ENCODE results near the gene APOBEC3G.
"Not testable (repeated sequence)": the region's sequence is repeated elsewhere in the genome, so short reads cannot be mapped to it uniquely, and the experiment has no call there.

APOBEC3G gene

GRCh38 chr22:39077026-39077840, at the start of gene APOBEC3G:
Gene APOBEC3G, plus strand, starts transcription at chr22:39077275. Its CDS starts 87 bp downstream, at chr22:39077362.
- peak within 1 kb of the TSS; percentile 76 for H3K4me3 ChIP-seq (ENCODE audit: low read depth, low read length)

- no peak for TF ChIP-seq CTCF (IDR thresholded peaks at IDR 0.05; ENCODE audit: borderline replicate concordance, insufficient read depth, low read depth, low read length)
- no peak overlapping the region for H3K4me3 ChIP-seq (ENCODE audit: low read depth, low read length)
Observed at GRCh38 chr22:39027717-39028116, 49.4 kb upstream of the APOBEC3G start.

DNA sequence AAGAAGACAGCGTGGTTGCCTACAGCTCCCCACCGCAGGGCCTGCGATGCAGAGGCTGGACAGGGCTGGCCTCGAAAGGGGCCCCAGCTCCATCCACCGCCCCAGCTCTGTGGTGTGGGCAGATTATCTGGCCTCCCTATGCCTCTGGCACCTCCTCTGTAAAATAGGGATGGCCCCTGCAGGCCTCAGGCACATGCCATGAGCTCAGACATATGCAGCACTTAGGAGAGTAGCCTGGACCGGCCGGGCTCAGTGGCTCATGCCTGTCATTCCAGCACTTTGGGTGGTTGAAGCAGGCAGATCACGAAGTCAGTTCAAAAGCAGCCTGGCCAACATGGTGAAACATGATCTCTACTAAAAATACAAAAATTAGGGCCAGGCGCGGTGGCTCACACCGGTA, 48.8 kb upstream of the APOBEC3G start:
- TF ChIP-seq CTCF (IDR thresholded peaks at IDR 0.05; ENCODE audit: borderline replicate concordance, insufficient read depth, low read depth, low read length), result no peak
- H3K4me3 ChIP-seq (ENCODE audit: low read depth, low read length), result no peak overlapping the region

DNA sequence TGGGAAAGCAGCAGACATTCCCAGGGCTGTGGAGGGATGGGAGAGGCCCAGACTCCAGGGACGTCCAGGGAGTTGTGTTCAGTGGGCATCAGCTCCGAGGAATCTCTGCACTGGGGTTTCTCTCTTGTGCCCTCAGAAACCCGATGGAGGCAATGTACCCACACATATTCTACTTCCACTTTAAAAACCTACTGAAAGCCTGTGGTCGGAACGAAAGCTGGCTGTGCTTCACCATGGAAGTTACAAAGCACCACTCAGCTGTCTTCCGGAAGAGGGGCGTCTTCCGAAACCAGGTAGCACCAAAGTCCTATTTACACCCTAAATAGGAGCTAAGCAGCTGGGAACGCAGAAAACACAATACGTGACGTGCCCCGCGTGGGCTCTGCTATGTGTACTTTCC, 47.8 kb upstream of the APOBEC3G start:
- no peak overlapping the region for H3K4me3 ChIP-seq (ENCODE audit: low read depth, low read length)
- TF ChIP-seq CTCF (IDR thresholded peaks at IDR 0.05; ENCODE audit: borderline replicate concordance, insufficient read depth, low read depth, low read length), result no peak

DNA sequence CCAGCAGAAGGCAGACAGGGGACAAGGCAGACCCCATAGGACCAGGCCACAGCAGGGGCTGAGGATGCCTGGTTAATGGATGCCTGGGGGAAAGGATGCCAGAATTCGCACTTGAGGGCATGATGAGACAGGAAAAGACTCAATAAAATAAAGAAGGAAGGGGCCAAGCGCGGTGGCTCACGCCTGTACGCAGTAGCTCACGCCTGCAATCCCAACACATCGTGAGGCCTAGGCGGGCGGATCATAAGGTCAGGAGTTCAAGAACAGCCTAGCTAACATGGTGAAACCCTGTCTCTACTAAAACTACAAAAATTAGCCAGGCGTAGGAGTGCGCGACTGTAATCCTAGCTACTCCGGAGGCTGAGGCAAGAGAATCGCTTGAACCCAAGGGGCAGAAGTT, 46.4 kb upstream of the APOBEC3G start:
- H3K4me3 ChIP-seq (ENCODE audit: low read depth, low read length), result no peak overlapping the region
- TF ChIP-seq CTCF (IDR thresholded peaks at IDR 0.05; ENCODE audit: borderline replicate concordance, insufficient read depth, low read depth, low read length), result no peak

DNA sequence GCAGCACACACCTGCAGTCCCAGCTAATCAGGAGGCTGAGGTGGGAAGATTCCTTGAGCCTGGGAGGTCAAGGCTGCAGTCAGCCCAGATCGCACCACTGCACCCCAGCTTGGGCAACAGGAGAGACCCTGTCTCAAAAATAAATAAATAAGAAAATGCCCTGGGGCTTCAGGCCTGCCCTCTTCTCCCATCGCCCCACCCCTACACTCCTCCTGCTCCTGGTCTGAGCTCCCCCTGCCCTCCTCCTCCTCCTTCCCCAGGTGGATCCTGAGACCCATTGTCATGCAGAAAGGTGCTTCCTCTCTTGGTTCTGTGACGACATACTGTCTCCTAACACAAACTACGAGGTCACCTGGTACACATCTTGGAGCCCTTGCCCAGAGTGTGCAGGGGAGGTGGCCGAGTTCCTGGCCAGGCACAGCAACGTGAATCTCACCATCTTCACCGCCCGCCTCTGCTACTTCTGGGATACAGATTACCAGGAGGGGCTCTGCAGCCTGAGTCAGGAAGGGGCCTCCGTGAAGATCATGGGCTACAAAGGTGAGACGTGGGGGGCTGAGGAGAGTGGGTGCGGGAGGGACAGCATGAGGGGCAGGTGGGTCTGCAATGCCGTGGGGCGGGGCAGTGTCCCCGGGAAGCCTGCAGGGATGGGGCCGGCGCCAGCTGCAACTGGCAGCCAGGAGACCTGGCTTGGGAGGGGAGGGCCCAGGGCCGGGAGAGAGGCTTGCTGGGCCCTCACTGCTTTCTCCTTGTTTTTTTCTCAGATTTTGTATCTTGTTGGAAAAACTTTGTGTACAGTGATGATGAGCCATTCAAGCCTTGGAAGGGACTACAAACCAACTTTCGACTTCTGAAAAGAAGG, 45.4 kb upstream of the APOBEC3G start:
- H3K4me3 ChIP-seq (ENCODE audit: low read depth, low read length), result not testable (repeated sequence)

DNA sequence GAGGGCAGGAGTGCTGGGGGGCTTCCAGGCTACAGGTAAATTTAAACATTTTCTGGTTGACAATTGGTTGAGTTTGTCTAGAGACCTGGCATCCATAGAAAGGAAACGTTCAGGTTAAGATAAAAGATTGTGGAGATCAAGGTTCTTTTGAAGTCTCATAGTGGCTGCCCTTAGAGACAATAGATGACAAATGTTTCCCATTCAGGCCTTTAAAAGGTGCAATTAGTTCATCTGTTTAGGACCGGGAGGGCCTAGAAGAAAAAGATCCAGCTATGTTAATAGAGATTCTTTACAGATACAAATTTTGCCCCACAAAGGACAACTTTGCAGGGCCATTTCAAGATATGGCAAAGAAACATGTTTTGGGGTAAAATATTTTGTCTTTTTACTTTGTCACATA, 40.0 kb upstream of the APOBEC3G start:
- not testable (repeated sequence) for H3K4me3 ChIP-seq (ENCODE audit: low read depth, low read length)

DNA sequence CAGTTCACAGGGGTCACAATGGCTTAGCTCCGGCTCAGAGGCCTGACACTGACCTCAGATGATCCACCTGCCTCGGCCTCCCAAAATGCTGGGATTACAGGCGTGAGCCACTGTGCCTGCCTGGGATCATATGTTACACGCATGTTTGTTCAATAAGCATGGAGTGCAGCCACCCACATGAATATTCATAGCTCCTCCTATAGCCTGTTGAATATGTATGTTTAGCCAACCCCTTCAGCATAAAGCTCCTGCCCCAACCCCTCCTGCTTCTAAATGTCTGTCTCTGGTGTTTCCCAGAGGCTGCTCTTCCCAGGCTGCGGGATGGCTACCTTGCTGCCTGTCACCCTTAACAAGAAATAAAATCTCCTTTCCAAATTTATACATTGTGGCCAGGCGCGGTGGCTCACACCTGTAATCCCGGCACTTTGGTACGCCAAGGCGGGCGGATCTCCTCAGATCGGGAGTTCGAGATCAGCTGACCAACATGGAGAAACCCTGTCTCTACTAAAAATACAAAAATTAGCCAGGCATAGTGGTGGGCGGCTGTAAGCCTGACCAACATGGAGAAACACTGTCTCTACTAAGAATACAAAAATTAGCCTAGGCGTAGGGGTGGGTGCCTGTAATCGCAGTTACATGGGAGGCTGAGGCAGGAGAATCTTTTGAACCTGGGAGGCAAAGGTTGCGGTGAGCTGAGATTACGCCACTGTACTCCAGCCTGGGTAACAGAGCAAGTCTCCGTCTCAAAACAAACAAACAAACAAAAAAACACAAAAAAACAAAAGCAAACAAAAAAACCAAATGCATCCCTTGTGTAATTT, 37.6 kb upstream of the APOBEC3G start:
- TF ChIP-seq CTCF (IDR thresholded peaks at IDR 0.05; ENCODE audit: borderline replicate concordance, insufficient read depth, low read depth, low read length), result no peak
- no peak overlapping the region for H3K4me3 ChIP-seq (ENCODE audit: low read depth, low read length)

DNA sequence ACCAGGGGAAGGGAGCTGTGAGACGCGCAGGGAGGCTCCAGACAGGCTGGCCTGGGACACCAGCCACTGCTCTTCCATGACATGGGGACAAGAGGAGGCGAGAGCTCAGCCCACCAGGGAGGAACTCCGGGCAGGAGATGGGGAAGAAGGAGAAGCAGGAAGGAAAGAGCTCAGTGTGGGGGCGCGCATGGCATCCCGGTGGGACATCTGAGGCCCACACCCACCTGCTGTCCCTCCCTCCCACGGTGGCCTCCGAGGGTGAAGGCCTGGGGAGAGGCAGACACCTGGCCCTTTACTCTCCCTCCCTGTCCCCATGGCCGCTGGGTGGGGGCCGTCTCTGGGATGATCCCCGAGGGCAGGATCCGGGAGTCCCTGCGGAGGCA, 36.9 kb upstream of the APOBEC3G start:
- not testable (repeated sequence) for H3K4me3 ChIP-seq (ENCODE audit: low read depth, low read length)

GRCh38 chr22:39040538-39041296, 36.4 kb upstream of the APOBEC3G start, which contains the start of gene APOBEC3F:
Gene APOBEC3F, plus strand, starts transcription at chr22:39040864. Its CDS starts 97 bp downstream, at chr22:39040961.
- peak within 1 kb of the TSS; percentile 69 for H3K4me3 ChIP-seq (ENCODE audit: low read depth, low read length)
